OCI-LY1 (cell line): Measurements from ENCODE around the gene SC5D.

Source experiments
- H2AFZ ChIP-seq: fragments of 200-600 bp; sonication (generic), shearing (Covaris generic); 2 replicates; pipeline ENCODE4 v1.6.0; 2014; ENCODE audit warnings: antibody characterized with exemption, mild to moderate bottlenecking, low read length
- H3F3A ChIP-seq: fragments of 200-600 bp; sonication (generic), shearing (Covaris generic); 2 replicates; pipeline ENCODE4 v1.6.0; 2014; ENCODE audit warnings: mild to moderate bottlenecking, antibody characterized with exemption, low read length, moderate library complexity; ENCODE audit not compliant: insufficient read depth
- H3K27ac ChIP-seq: fragments of 200-600 bp; sonication (generic); 2 replicates; pipeline ENCODE4 v1.5.1; 2014; ENCODE audit warnings: low read length, mixed run types, mild to moderate bottlenecking, low read depth; ENCODE audit not compliant: poor library complexity, severe bottlenecking
- H3K27me3 ChIP-seq: fragments of 200-600 bp; sonication (generic); 2 replicates; pipeline ENCODE4 v1.6.0; 2014; ENCODE audit warnings: antibody characterized with exemption, mild to moderate bottlenecking, low read length, moderate library complexity; ENCODE audit not compliant: insufficient read depth
- H3K36me3 ChIP-seq: fragments of 200-600 bp; sonication (generic); 2 replicates; pipeline ENCODE4 v1.6.1; 2014; ENCODE audit warnings: mild to moderate bottlenecking, antibody characterized with exemption, low read length, moderate library complexity, mixed read lengths; ENCODE audit not compliant: insufficient read depth
- H3K4me1 ChIP-seq: fragments of 200-600 bp; sonication (generic); 2 replicates; pipeline ENCODE4 v1.5.1; 2014; ENCODE audit warnings: mild to moderate bottlenecking, low read length, moderate library complexity; ENCODE audit not compliant: insufficient read depth, severe bottlenecking
- H3K4me2 ChIP-seq: fragments of 200-600 bp; sonication (generic), shearing (Covaris generic); 2 replicates; pipeline ENCODE4 v1.6.1; 2014; ENCODE audit warnings: low read length
- H3K4me3 ChIP-seq: fragments of 200-600 bp; sonication (generic); 2 replicates; pipeline ENCODE4 v1.5.1; 2014; ENCODE audit warnings: low read length, low read depth, mild to moderate bottlenecking, mixed read lengths; ENCODE audit not compliant: poor library complexity, severe bottlenecking
- H3K79me2 ChIP-seq: fragments of 200-600 bp; shearing (Covaris generic); 2 replicates; pipeline ENCODE4 v1.6.1; 2016; ENCODE audit warnings: mixed run types, low read length, mixed read lengths; ENCODE audit not compliant: insufficient read depth
- H3K9ac ChIP-seq: fragments of 200-600 bp; sonication (generic), shearing (Covaris generic); 2 replicates; pipeline ENCODE4 v1.6.1; 2014; ENCODE audit warnings: mild to moderate bottlenecking, low read length, mixed read lengths
- H3K9me2 ChIP-seq: fragments of 200-600 bp; sonication (generic), shearing (Covaris generic); 2 replicates; pipeline ENCODE4 v1.6.1; 2014; ENCODE audit warnings: low read depth, mild to moderate bottlenecking, low read length, mixed read lengths
- H3K9me3 ChIP-seq: fragments of 200-600 bp; shearing (Covaris generic); 2 replicates; pipeline ENCODE4 v1.6.1; 2014; ENCODE audit warnings: low read length, mixed read lengths
- H4K20me1 ChIP-seq: fragments of 200-600 bp; sonication (generic), shearing (Covaris generic); 2 replicates; pipeline ENCODE4 v1.6.0; 2016; ENCODE audit warnings: mild to moderate bottlenecking, low read length; ENCODE audit not compliant: insufficient read depth
- CTCF ChIP-seq: fragments of 200-600 bp; sonication (generic), shearing (Covaris generic); IDR thresholded peaks from 2 replicates; pipeline ENCODE4 v1.5.1; 2017; ENCODE audit warnings: mild to moderate bottlenecking, antibody characterized with exemption, low read length, moderate library complexity, mixed read lengths
- EZH2 ChIP-seq: fragments of 200-600 bp; sonication (generic), shearing (Covaris generic); IDR thresholded peaks from 2 replicates; pipeline ENCODE4 v1.8.0; 2017; ENCODE audit warnings: borderline replicate concordance, mixed run types, mild to moderate bottlenecking, antibody characterized with exemption, low read length, moderate library complexity, mixed read lengths

Gene SC5D

GRCh38 chr11:121292495-121293287 lies at the start of gene SC5D:
SC5D (plus strand) TSS chr11:121292771; CDS start chr11:121303376, 10,605 bp downstream.
- Histone ChIP-seq H3K4me3 (peak within 1 kb of the TSS; percentile 87), H3F3A (no peaks in the 10 kb centered on the region), H3K9me3 (no peaks in the 10 kb centered on the region), H3K36me3 (peaks cover 21% of the 10 kb centered on the region), H3K4me1 (peaks cover 33% of the 10 kb centered on the region), H3K4me2 (peak within 1 kb of the TSS; percentile 85), H3K27ac (peak within 1 kb of the TSS; percentile 83), H3K9me2 (no peaks in the 10 kb centered on the region), H3K9ac (peak within 1 kb of the TSS; percentile 89), H4K20me1 (no peaks in the 10 kb centered on the region), H3K79me2 (peaks cover 47% of the 10 kb centered on the region), H3K27me3 (no peaks in the 10 kb centered on the region), H2AFZ (peak within 1 kb of the TSS; percentile 68; the same call in 1 of the 2 replicates)
- TF ChIP-seq EZH2, result no peak
- TF ChIP-seq CTCF, result no peak

- H4K20me1 ChIP-seq, result no peaks in the 10 kb centered on the region
- no peaks in the 10 kb centered on the region for H3K79me2 ChIP-seq
- no peaks in the 10 kb centered on the region for H3K9me2 ChIP-seq
- H3K27me3 ChIP-seq, result no peaks in the 10 kb centered on the region
- H3K36me3 ChIP-seq, result no peaks in the 10 kb centered on the region; the same call in 1 of the 2 replicates
- no peak for TF ChIP-seq EZH2
- no peak for TF ChIP-seq CTCF
- no peaks in the 10 kb centered on the region for H3K9me3 ChIP-seq
- H3K27ac ChIP-seq, result no peak overlapping the region
- no peak overlapping the region for H3K9ac ChIP-seq
- no peak overlapping the region for H3K4me3 ChIP-seq
- H3F3A ChIP-seq, result no peaks in the 10 kb centered on the region
- H2AFZ ChIP-seq, result no peak overlapping the region
- H3K4me2 ChIP-seq, result no peak overlapping the region
- no peaks in the 10 kb centered on the region for H3K4me1 ChIP-seq
Measured at GRCh38 chr11:121244884-121245283, 47.7 kb upstream of the SC5D start.

- Histone ChIP-seq H3K27ac (no peak overlapping the region), H3K4me1 (no peaks in the 10 kb centered on the region), H3K9me3 (no peaks in the 10 kb centered on the region), H3K79me2 (no peaks in the 10 kb centered on the region), H2AFZ (no peak overlapping the region), H3K4me3 (no peak overlapping the region), H3K36me3 (no peaks in the 10 kb centered on the region; the same call in 1 of the 2 replicates), H4K20me1 (no peaks in the 10 kb centered on the region), H3K4me2 (no peak overlapping the region), H3F3A (no peaks in the 10 kb centered on the region), H3K9ac (no peak overlapping the region), H3K9me2 (no peaks in the 10 kb centered on the region), H3K27me3 (no peaks in the 10 kb centered on the region)
- TF ChIP-seq EZH2 (no peak), CTCF (no peak)
Measured at GRCh38 chr11:121246021-121246768, 46.4 kb upstream of the SC5D start.
